ENCODE data around the gene NOS3.

DNA sequence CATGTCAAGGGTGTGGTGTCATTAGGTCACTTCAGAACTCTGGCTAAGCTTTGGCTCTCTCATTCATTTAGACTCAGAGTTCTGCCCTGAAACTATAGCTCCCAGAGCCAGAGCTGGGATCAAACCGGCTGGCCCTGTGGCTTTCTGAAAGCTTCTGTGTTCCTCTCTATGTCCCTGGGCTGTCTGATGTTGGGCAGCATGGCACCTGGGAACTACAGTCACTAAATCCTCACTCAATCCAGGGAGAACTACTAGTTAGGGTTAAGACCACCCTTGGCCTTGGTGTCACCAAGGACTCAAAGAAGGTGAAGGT, 20.2 kb downstream of the NOS3 start:
- TF ChIP-seq, protein P1, sequence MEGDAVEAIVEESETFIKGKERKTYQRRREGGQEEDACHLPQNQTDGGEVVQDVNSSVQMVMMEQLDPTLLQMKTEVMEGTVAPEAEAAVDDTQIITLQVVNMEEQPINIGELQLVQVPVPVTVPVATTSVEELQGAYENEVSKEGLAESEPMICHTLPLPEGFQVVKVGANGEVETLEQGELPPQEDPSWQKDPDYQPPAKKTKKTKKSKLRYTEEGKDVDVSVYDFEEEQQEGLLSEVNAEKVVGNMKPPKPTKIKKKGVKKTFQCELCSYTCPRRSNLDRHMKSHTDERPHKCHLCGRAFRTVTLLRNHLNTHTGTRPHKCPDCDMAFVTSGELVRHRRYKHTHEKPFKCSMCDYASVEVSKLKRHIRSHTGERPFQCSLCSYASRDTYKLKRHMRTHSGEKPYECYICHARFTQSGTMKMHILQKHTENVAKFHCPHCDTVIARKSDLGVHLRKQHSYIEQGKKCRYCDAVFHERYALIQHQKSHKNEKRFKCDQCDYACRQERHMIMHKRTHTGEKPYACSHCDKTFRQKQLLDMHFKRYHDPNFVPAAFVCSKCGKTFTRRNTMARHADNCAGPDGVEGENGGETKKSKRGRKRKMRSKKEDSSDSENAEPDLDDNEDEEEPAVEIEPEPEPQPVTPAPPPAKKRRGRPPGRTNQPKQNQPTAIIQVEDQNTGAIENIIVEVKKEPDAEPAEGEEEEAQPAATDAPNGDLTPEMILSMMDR (IDR thresholded peaks at IDR 0.05): no peak
- no peak for TF ChIP-seq POLR2A (IDR thresholded peaks at IDR 0.05)

Measured in uterus (tissue), 2 donors.